NCI-H1092 (cell line): ENCODE results near the gene WDR45B.
"Not testable (repeated sequence)": the region's sequence is repeated elsewhere in the genome, so short reads cannot be mapped to it uniquely, and the experiment has no call there.

ENCODE experiments used
- DNase-seq: peaks from one replicate; lab custom pipeline; 2025; lab: John Stamatoyannopoulos, UW

WDR45B gene

DNA sequence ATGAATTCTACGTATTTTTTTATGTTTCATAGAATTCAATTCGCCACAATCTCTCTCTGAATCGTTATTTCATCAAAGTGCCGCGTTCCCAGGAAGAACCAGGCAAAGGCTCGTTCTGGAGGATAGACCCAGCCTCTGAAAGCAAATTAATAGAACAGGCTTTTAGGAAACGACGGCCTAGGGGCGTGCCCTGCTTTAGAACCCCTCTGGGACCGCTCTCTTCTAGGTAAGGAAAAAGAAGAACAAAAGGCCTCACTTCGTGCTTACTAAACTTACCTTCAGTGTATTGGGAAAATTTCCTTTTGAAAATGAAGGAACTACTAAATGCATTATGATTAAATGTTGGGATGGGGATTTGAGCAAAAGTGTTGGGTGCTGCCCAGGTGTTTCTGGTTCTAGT is 65.5 kb downstream of the WDR45B start:
- DNase-seq = no peak

- no peak for DNase-seq
Measured at GRCh38 chr17:82582213-82582612, 66.0 kb downstream of the WDR45B start.

DNA sequence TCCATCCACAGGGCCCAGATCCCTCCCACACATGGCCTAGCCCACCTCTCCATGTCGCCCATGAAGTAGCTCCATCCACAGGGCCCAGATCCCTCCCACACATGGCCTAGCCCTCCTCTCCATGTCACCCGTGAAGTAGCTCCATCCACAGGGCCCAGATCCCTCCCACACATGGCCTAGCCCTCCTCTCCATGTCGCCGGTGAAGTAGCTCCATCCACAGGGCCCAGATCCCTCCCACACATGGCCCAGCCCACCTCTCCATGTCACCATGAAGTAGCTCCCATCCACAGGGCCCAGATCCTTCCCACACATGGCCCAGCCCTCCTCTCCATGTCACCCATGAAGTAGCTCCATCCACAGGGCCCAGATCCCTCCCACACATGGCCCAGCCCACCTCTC is 68.3 kb downstream of the WDR45B start:
- DNase-seq = not testable (repeated sequence)

- no peak for DNase-seq
Measured at GRCh38 chr17:82577300-82577699, 70.9 kb downstream of the WDR45B start.

- DNase-seq = not testable (repeated sequence)
Measured at GRCh38 chr17:82575581-82576221, 72.5 kb downstream of the WDR45B start.

GRCh38 chr17:82574041-82574440 is 74.2 kb downstream of the WDR45B start:
- no peak for DNase-seq

DNA sequence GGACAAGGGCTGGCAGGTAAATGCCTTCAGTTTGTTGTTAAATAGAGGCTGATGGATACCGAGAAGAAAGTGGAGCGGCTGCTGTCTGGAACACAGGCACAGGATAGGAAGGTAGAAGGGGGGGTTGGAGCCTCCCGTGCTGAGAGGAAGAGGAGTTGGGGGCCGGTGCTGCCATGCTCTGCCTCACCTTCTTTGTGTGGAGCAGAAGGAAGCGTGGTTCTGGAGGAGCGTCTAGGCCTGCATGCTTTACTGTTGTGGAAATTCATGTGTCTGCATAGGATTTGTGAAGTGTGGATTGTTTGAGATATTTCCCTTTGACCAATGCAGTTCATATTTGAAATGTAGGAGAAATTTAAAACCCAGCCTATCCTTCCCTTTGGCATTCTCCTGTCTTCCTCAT is 76.4 kb downstream of the WDR45B start:
- DNase-seq = no peak

- no peak for DNase-seq
Measured at GRCh38 chr17:82570277-82570676, 78.0 kb downstream of the WDR45B start.

- no peak for DNase-seq
Measured at GRCh38 chr17:82569621-82570020, 78.6 kb downstream of the WDR45B start.

DNA sequence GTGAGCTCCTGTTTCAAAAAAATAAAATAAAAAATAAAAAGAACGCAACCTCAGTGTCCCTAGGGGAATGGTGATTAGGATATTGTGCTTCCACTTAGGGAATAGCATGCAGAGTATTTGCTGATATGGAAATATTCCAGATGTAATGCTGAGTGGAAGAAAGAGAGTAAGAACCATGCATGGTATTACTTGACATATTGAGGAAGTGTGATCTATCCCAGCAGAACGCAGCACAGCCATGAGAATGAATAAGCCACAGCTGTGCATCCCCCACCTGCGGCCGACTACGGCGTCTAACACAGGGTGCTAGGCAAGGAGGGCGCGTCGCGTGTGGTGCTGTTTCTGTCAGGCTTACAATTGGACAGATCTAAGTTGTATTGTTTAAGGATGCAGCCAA is 79.2 kb downstream of the WDR45B start:
- DNase-seq = no peak

DNA sequence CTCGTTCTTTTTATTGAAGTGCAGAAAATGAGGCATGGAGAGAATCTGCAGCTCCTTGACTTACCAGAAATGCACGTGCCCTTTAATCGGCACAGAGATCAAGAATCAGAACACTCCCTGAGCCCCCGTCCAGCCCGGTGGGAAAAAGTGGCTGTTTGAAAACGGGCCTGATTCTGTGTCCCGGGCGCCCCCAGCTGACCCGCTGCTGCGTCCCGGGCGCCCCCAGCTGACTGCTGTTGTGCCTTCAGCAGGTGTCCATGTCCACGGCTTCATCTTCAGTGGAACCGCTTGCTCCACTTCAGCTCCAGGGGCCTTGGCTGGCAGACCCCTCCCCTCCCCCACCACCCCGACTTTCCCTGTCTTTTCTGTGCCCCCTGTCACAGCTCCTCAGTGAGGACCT is 81.0 kb downstream of the WDR45B start:
- no peak for DNase-seq

GRCh38 chr17:82566129-82566960 is 81.9 kb downstream of the WDR45B start:
- DNase-seq = no peak

DNA sequence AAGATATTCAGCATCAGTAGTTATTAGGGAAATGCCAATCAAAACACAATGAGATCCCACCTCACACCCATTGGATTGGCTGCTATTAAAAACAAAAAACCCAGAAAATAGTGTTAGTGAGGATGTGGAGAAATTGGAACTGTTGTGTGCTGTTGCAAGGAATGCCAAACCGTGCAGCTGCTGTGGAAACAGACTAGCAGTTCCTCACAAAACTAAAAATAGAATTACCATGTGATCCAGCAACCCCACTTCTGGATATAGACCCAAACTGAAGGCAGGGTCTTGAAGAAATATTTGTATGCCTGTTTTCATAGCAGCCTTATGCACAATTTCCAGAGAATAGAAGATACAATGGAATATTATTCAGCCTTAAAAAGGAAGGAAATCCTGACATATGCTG is 82.7 kb downstream of the WDR45B start:
- DNase-seq = no peak
